ENCODE measurements around the gene NOP10.
"Not testable (repeated sequence)": the region's sequence is repeated elsewhere in the genome, so short reads cannot be mapped to it uniquely, and the experiment has no call there.

Gene NOP10

GRCh38 chr15:34359416-34359815 is 16.5 kb upstream of the NOP10 start:
- DNase-seq, result no peak

- no peak for DNase-seq
Observed at GRCh38 chr15:34358948-34359347, 16.0 kb upstream of the NOP10 start.

- DNase-seq, result no peak
Observed at GRCh38 chr15:34358367-34358766, 15.4 kb upstream of the NOP10 start.

- no peak for DNase-seq
Observed at GRCh38 chr15:34357653-34358052, 14.7 kb upstream of the NOP10 start.

GRCh38 chr15:34355241-34355640 is 12.3 kb upstream of the NOP10 start:
- no peak for DNase-seq

GRCh38 chr15:34354286-34354685 is 11.3 kb upstream of the NOP10 start:
- DNase-seq, result no peak

- DNase-seq, result no peak
Observed at GRCh38 chr15:34353627-34354026, 10.7 kb upstream of the NOP10 start.

- DNase-seq, result not testable (repeated sequence)
Observed at GRCh38 chr15:34352996-34353395, 10.1 kb upstream of the NOP10 start.

GRCh38 chr15:34349769-34350168 is 6.8 kb upstream of the NOP10 start:
- DNase-seq, result no peak

- DNase-seq, result no peak
Observed at GRCh38 chr15:34348735-34349300, 5.9 kb upstream of the NOP10 start.

- no peak for DNase-seq
Observed at GRCh38 chr15:34347951-34348638, 5.2 kb upstream of the NOP10 start.

GRCh38 chr15:34342213-34342736 is 661 bp downstream of the NOP10 start:
- DNase-seq, result not testable (repeated sequence)

- DNase-seq, result no peak
Observed at GRCh38 chr15:34341381-34342212, 1.3 kb downstream of the NOP10 start.

GRCh38 chr15:34339946-34340345 is 3.0 kb downstream of the NOP10 start:
- no peak for DNase-seq

GRCh38 chr15:34338347-34338746 is 4.6 kb downstream of the NOP10 start:
- no peak for DNase-seq

GRCh38 chr15:34337557-34338306 is 5.2 kb downstream of the NOP10 start, which contains the start of gene SLC12A6:
Gene SLC12A6, minus strand, starts transcription at chr15:34337781. Its CDS starts 1,101 bp downstream, at chr15:34336680.
- DNase-seq, result peak; percentile 51 to 96 (median 86)

- peak in 5 of 58 donors; percentile 25 to 77 (median 34) for DNase-seq
Observed at GRCh38 chr15:34336991-34337556, 5.9 kb downstream of the NOP10 start.

- DNase-seq, result no peak
Observed at GRCh38 chr15:34336231-34336990, 6.5 kb downstream of the NOP10 start.

- no peak for DNase-seq
Observed at GRCh38 chr15:34335176-34336032, 7.5 kb downstream of the NOP10 start.

Data from anterior cingulate cortex (tissue), 58 donors.